Upper lobe of left lung (tissue), 4 donors: Measurements from ENCODE around the gene RGS7BP.

ENCODE experiments used
- CTCF ChIP-seq, 6 experiments: fragments of 450-650 bp in 4 of 6; fragments of 200-600 bp in 2 of 6; sonication (generic) in 2 of 6; IDR thresholded peaks; one replicate each; pipeline ENCODE4 v1.5.1; 2016 to 2019; ENCODE audit warnings: antibody characterized with exemption in 6 of 6
- POLR2A ChIP-seq, 4 donors: fragments of 450-650 bp; IDR thresholded peaks; one replicate each; pipeline ENCODE4 v1.5.1; 2016 to 2017; ENCODE audit warnings: antibody characterized with exemption in 4 of 4, mild to moderate bottlenecking in 2 of 4

DNA sequence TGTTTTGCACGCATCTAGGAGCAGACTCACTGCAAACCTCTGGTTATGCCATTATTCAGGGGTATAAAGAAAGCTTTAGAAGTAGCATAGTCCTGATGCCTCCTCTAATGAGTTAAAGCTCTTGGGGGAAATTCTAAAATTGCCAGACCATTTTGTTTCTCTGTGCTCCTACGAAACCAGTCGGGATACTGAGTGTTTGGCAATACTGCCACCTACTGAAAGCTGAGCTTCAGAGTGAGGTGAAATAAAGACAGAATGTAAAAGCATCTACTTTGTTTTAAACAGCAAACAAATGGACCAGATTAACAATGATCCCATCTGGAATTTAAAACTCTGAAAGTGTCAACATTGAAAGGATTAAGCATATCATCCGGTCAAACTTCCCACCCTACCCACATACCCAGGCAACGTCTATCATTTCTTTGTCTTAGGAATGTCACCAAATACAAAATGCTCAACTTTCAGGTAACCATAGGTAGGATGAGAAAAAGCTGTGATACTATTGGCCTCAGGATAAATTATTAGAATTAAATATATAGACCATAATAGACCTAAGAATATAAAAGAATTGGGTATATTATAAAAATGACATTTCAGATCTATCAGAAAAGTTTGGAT is 106.6 kb downstream of the RGS7BP start:
- peak; percentile 28 to 65 (median 52) for TF ChIP-seq CTCF (IDR thresholded peaks at IDR 0.05)
- TF ChIP-seq POLR2A (IDR thresholded peaks at IDR 0.05), result no peak
